Effector memory CD4-positive, alpha-beta T cell (primary cell): ENCODE results near the gene RSPO1.

Experiments
- DNase-seq, 3 donors: peaks; one replicate each; pipeline ENCODE4 v3.0.0-alpha.2; 2020
- H3K27ac ChIP-seq: 2 replicates; pipeline ENCODE4 v1.7.0; 2013; ENCODE audit warnings: mild to moderate bottlenecking, low read length, moderate library complexity; ENCODE audit not compliant: insufficient read depth, poor library complexity, severe bottlenecking
- H3K27me3 ChIP-seq: replicated peaks from 2 replicates; pipeline ENCODE4 v1.7.0; 2013; ENCODE audit warnings: mild to moderate bottlenecking, low read length; ENCODE audit not compliant: insufficient read depth, control insufficient read depth, poor library complexity, severe bottlenecking
- H3K36me3 ChIP-seq: 2 replicates; pipeline ENCODE4 v1.7.0; 2013; ENCODE audit warnings: mild to moderate bottlenecking, low read length, moderate library complexity; ENCODE audit not compliant: control insufficient read depth, insufficient read depth
- H3K4me1 ChIP-seq: 2 replicates; pipeline ENCODE4 v1.7.0; 2013; ENCODE audit warnings: low read length, mild to moderate bottlenecking; ENCODE audit not compliant: control insufficient read depth, insufficient read depth, poor library complexity, severe bottlenecking
- H3K4me3 ChIP-seq: 2 replicates; pipeline ENCODE4 v1.7.0; 2013; ENCODE audit warnings: low read length, low read depth, mild to moderate bottlenecking; ENCODE audit not compliant: insufficient read depth, poor library complexity, severe bottlenecking
- H3K9me3 ChIP-seq: 2 replicates; pipeline ENCODE4 v1.7.0; 2013; ENCODE audit warnings: mild to moderate bottlenecking, low read length, moderate library complexity; ENCODE audit not compliant: control insufficient read depth

Gene RSPO1

GRCh38 chr1:37657620-37658412 is 23.1 kb upstream of the RSPO1 start:
- no peak for DNase-seq
- no peak overlapping the region for H3K4me3 ChIP-seq
- H3K4me1 ChIP-seq = no peaks in the 10 kb centered on the region
- no peaks in the 10 kb centered on the region for H3K9me3 ChIP-seq
- no peaks in the 10 kb centered on the region for H3K36me3 ChIP-seq
- no peak overlapping the region for H3K27ac ChIP-seq
- H3K27me3 ChIP-seq = no peaks in the 10 kb centered on the region

DNA sequence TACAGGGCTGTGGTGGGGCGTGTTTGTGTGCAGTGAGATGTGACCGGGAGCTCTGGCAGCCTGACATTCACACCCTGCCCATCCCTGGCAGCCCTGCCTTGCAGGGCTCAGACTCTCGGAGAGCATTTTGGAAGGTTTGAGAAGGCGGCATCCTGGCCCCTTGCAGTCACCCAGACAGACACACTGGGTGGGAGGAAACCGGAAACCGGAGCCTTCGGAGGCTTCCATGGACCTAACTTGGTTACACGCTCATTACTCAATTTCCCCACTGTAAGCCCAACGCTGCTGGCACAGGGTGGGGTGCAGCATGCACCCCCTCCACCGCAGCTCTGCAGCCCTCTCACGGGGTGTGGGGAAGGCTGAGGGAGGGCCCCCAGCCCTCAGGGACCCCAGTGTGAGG is 22.2 kb upstream of the RSPO1 start:
- H3K9me3 ChIP-seq = no peaks in the 10 kb centered on the region
- no peak overlapping the region for H3K27ac ChIP-seq
- no peaks in the 10 kb centered on the region for H3K4me1 ChIP-seq
- no peak overlapping the region for H3K4me3 ChIP-seq
- no peaks in the 10 kb centered on the region for H3K27me3 ChIP-seq
- H3K36me3 ChIP-seq = no peaks in the 10 kb centered on the region
- no peak for DNase-seq

DNA sequence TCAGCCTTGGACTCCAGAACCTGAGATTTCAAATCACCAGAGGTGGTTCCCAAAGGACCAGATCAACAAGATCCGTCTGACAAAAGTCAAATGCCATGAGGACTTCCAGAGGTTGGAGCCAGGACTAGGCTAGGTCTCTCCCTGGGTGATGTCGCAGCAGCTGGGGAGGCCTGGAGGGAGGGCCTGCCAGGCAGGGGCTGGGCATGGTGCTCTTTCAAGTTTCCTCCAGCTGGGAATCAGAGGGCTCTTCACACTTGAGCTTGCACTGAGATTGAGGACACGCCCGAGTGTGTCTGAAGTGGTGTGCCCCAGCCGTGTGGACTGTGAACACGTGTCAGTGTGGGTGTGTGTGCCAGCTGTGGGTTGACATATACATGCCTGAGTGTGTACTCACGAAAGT is 21.3 kb upstream of the RSPO1 start:
- H3K36me3 ChIP-seq = no peaks in the 10 kb centered on the region
- no peaks in the 10 kb centered on the region for H3K9me3 ChIP-seq
- DNase-seq = no peak
- no peaks in the 10 kb centered on the region for H3K27me3 ChIP-seq
- H3K4me3 ChIP-seq = no peak overlapping the region
- no peak overlapping the region for H3K27ac ChIP-seq
- H3K4me1 ChIP-seq = no peaks in the 10 kb centered on the region

DNA sequence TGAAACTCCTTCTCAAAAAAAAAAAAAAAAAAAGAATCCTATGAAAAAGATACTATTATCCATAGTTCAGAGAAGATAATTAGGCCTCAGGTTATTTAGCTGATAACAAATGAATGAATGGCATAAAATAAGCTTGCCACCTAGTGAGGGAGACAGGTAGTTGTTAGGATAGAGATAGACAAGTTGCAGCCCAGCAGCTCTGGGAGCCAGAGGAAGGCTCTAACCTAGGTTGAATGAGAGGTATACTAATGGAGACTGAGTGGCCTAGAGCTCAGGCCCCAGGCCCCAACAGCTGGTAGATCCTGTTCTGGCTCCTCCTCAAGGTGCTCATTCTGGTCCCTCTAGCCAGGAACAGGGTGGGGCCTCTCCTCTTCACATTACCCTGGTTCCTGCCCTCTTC is 20.6 kb upstream of the RSPO1 start:
- no peaks in the 10 kb centered on the region for H3K36me3 ChIP-seq
- DNase-seq = no peak
- H3K27ac ChIP-seq = no peak overlapping the region

DNA sequence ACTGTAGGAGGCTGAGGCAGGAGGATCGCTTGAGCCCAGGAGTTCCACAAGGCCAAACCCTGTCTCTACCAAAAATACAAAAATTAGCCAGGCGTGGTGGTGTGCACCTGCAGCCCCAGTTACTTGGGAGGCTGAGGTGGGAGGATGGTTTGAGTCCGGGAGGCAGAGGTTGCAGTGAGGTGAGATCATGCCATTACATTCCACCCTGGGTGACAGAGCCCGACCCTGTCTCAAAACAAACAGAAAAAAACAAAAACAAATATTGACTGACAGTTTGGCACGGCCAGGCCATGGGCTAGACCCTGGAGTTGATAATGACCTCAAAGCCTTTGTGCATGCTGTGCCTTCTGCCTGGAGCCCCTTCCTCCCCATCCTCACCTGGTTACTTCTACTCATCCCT is 19.2 kb upstream of the RSPO1 start:
- Histone ChIP-seq H3K27me3 (no peaks in the 10 kb centered on the region), H3K9me3 (no peaks in the 10 kb centered on the region), H3K4me3 (no peak overlapping the region), H3K27ac (no peak overlapping the region), H3K36me3 (no peaks in the 10 kb centered on the region), H3K4me1 (no peaks in the 10 kb centered on the region)
- DNase-seq = no peak

More for the DNA sequence above, 20.6 kb upstream of the RSPO1 start:
- no peaks in the 10 kb centered on the region for H3K9me3 ChIP-seq
- no peaks in the 10 kb centered on the region for H3K27me3 ChIP-seq
- H3K4me3 ChIP-seq = no peak overlapping the region
- no peaks in the 10 kb centered on the region for H3K4me1 ChIP-seq

- no peaks in the 10 kb centered on the region for H3K9me3 ChIP-seq
- no peaks in the 10 kb centered on the region for H3K4me1 ChIP-seq
- DNase-seq = no peak
- H3K27me3 ChIP-seq = no peaks in the 10 kb centered on the region
- H3K36me3 ChIP-seq = no peaks in the 10 kb centered on the region
- no peak overlapping the region for H3K4me3 ChIP-seq
- no peak overlapping the region for H3K27ac ChIP-seq
These were observed 18.3 kb upstream of the RSPO1 start for GRCh38 chr1:37652976-37653375.

DNA sequence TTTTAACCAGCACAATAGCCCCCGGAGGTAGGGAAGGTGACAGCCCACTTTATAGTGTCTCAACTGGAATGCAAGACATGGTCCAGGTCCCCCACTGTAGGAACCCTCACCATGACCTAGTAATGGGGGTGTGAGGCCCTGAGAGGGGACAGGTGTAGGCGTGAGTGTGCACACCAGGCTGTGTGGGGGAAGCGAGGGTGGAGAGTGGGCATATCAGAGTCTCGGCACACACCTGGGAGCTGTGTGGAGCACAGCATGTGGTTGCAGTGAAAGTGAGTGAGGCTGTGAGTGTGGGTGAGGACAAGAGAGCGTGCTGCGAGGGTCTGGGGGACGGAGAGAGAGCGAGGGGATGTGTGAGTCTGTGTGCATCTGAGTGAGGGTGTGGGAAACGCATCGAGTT is 17.1 kb upstream of the RSPO1 start:
- Histone ChIP-seq H3K36me3 (no peaks in the 10 kb centered on the region), H3K4me3 (no peak overlapping the region), H3K27ac (no peak overlapping the region), H3K4me1 (no peaks in the 10 kb centered on the region), H3K27me3 (no peaks in the 10 kb centered on the region), H3K9me3 (no peaks in the 10 kb centered on the region)
- no peak for DNase-seq

- no peak for DNase-seq
- Histone ChIP-seq H3K9me3 (no peaks in the 10 kb centered on the region), H3K27ac (no peak overlapping the region), H3K36me3 (no peaks in the 10 kb centered on the region), H3K4me1 (no peaks in the 10 kb centered on the region), H3K4me3 (no peak overlapping the region), H3K27me3 (no peaks in the 10 kb centered on the region)
These were observed 16.0 kb upstream of the RSPO1 start for GRCh38 chr1:37650721-37651120.

DNA sequence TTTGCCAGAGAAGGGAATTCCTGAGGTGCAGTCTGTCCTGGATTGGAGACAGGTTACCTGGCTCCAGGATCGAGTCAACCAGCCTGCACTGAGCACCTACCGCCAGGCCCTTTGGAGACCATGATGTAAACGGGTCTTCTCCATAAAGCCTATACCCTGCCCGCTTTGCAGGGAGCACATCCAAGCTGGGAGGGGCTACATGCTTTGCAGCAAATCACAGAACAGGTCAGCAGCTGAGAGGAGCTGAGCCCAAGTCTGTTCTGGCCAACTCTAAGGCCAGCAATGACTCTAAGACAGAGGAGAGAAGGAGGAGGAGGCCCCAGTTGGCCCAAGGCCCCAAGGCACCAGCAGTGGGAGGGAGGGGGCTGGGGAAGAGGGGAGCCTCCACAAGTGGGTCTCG is 15.5 kb upstream of the RSPO1 start:
- H3K4me1 ChIP-seq = no peaks in the 10 kb centered on the region
- no peaks in the 10 kb centered on the region for H3K27me3 ChIP-seq
- H3K9me3 ChIP-seq = no peaks in the 10 kb centered on the region
- H3K27ac ChIP-seq = no peak overlapping the region
- no peak overlapping the region for H3K4me3 ChIP-seq
- no peaks in the 10 kb centered on the region for H3K36me3 ChIP-seq
- no peak for DNase-seq

DNA sequence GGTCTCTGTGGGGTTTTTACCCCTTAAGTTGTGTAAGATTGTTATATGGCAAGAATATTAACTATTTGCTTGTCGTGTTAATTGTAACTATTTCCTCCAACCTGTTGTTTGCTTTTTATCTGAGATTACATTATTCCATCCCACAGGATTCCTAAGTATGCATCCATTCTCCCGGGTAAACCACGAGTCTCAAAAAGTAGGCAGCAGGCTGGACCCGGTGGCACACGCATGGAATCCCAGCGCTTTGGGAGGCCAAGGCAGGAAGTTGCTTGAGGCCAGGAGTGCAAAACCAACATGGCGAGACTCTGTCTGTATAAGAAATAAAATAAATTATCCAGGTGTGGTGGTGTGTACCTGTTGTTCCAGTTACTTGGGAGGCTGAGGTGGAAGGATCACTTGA is 12.6 kb upstream of the RSPO1 start:
- Histone ChIP-seq H3K4me3 (no peak overlapping the region), H3K36me3 (no peaks in the 10 kb centered on the region), H3K9me3 (peaks cover 9% of the 10 kb centered on the region), H3K27ac (no peak overlapping the region), H3K4me1 (no peaks in the 10 kb centered on the region), H3K27me3 (no peaks in the 10 kb centered on the region)
- no peak for DNase-seq
